Smooth muscle cell of the brain vasculature (primary cell): ENCODE measurements around the gene SND1.
"Not testable (repeated sequence)": the region's sequence is repeated elsewhere in the genome, so short reads cannot be mapped to it uniquely, and the experiment has no call there.

ENCODE experiments used
- DNase-seq: peaks from one replicate; pipeline ENCODE4 v3.0.0-alpha.2; 2012; ENCODE audit warnings: low read depth, low spot score

SND1 gene

GRCh38 chr7:127828843-127829500, 177.0 kb downstream of the SND1 start:
- DNase-seq: no peak

- DNase-seq: no peak
Observed at GRCh38 chr7:127831318-127832219, 179.6 kb downstream of the SND1 start.

GRCh38 chr7:127832592-127832991, 180.6 kb downstream of the SND1 start:
- no peak for DNase-seq

GRCh38 chr7:127833641-127834040, 181.6 kb downstream of the SND1 start:
- DNase-seq: no peak

GRCh38 chr7:127835679-127836078, 183.7 kb downstream of the SND1 start:
- DNase-seq: no peak

- not testable (repeated sequence) for DNase-seq
Observed at GRCh38 chr7:127837816-127838410, 185.9 kb downstream of the SND1 start.

GRCh38 chr7:127838816-127839415, 186.9 kb downstream of the SND1 start:
- DNase-seq: no peak

GRCh38 chr7:127840226-127840951, 188.4 kb downstream of the SND1 start:
- DNase-seq: no peak

- DNase-seq: no peak
Observed at GRCh38 chr7:127844165-127844564, 192.2 kb downstream of the SND1 start.

- no peak for DNase-seq
Observed at GRCh38 chr7:127844707-127845331, 192.8 kb downstream of the SND1 start.

GRCh38 chr7:127845522-127846214, 193.7 kb downstream of the SND1 start:
- no peak for DNase-seq

GRCh38 chr7:127847641-127848040, 195.6 kb downstream of the SND1 start:
- no peak for DNase-seq

- no peak for DNase-seq
Observed at GRCh38 chr7:127848241-127848640, 196.2 kb downstream of the SND1 start.

GRCh38 chr7:127850195-127850594, 198.2 kb downstream of the SND1 start:
- DNase-seq: no peak

GRCh38 chr7:127854383-127854782, 202.4 kb downstream of the SND1 start:
- no peak for DNase-seq

- no peak for DNase-seq
Observed at GRCh38 chr7:127857464-127857841, 205.5 kb downstream of the SND1 start.

- no peak for DNase-seq
Observed at GRCh38 chr7:127858091-127858914, 206.3 kb downstream of the SND1 start.

GRCh38 chr7:127858915-127859189, 206.9 kb downstream of the SND1 start:
- no peak for DNase-seq

- DNase-seq: no peak
Observed at GRCh38 chr7:127859330-127859729, 207.3 kb downstream of the SND1 start.

- no peak for DNase-seq
Observed at GRCh38 chr7:127862525-127862924, 210.5 kb downstream of the SND1 start.
